ENCODE data around the gene CDK18. TPM values are rescaled to one million over a fixed set of nuclear protein-coding genes. Genes with fewer than 3 reads are reported as not detected.

Gene CDK18
- total and polyA plus RNA-seq, 9 of the 15 experiments (the other 6 are each of a cell fraction or from before 2014, with no cell fraction given) = 0.05 to 0.69 (median 0.17) TPM; not detected in 2

GRCh38 chr1:205524794-205525101 lies 20.3 kb downstream of the CDK18 start:
- DNase-seq (ENCODE audit: extremely low read depth in 1 of 4, low spot score in 3 of 4) (no peak), FAIRE-seq (no peak), ATAC-seq (no peak)
- no peaks in the 10 kb centered on the region for H3K36me3 ChIP-seq (ENCODE audit: control insufficient read depth, insufficient read depth, low read length)
- H3K79me2 ChIP-seq (ENCODE audit: control insufficient read depth, insufficient read depth, low read length) = no peaks in the 10 kb centered on the region
- H3K4me3 ChIP-seq = no peak overlapping the region
- H2AFZ ChIP-seq (ENCODE audit: low read depth, low read length) = no peak overlapping the region
- BruUV-seq (replicated peaks) = no TSS peak
- 7% methylated on average over 4 of the region's 4 CpGs for WGBS (ENCODE audit: insufficient coverage, low coverage, missing lambda C conversion rate)
- peaks cover 0 to 27% of the 10 kb centered on the region in 2 experiments; a peak in 3 of 5 replicates for H3K4me1 ChIP-seq (replicated peaks in 1 of 2; ENCODE audit: control insufficient read depth in 2 of 2, insufficient read depth in 2 of 2, low read length in 2 of 2)
- CTCF ChIA-PET (ENCODE audit: low intra/inter-chr PET ratio) = interaction anchor here (0.5 to 7.3 kb wide), 14 partner anchors 17 to 550 kb away, joined by 3 to 73 read pairs (median 4); no protein-coding TSS in a partner anchor
- no peak overlapping the region for H3K27ac ChIP-seq (ENCODE audit: extremely low read depth, low read depth, low read length)
- intact Hi-C loops (cut with micrococcal nuclease) = loop anchor here (1.0 kb wide), 5 partner anchors 36 to 251 kb away; no protein-coding TSS in a partner anchor
- H3K27me3 ChIP-seq (ENCODE audit: control insufficient read depth in 2 of 2, insufficient read depth in 2 of 2, low read length in 2 of 2) = peaks cover 25 to 80% of the 10 kb centered on the region in 2 experiments
- H3K9me3 ChIP-seq (replicated peaks; ENCODE audit: control insufficient read depth, insufficient read depth, low read depth, low read length) = no peaks in the 10 kb centered on the region
- POLR2A ChIA-PET = interaction anchor here (0.5 to 1.6 kb wide), 12 partner anchors 9 to 452 kb away, joined by 3 to 5 read pairs (median 4); no protein-coding TSS in a partner anchor
- in situ Hi-C loops (cut with MboI) = loop anchor here (5.0 to 10.0 kb wide), 3 partner anchors 37 to 540 kb away; no protein-coding TSS in a partner anchor
- H3K9me1 ChIP-seq (ENCODE audit: control insufficient read depth, insufficient read depth, low read length) = no peaks in the 10 kb centered on the region
- TF ChIP-seq ZBTB11 (CRISPR knock-in tag; IDR thresholded peaks at IDR 0.05) (0 out of 6 replicates have a peak, but pooled peaks of 1 of the 3 experiments have one; percentile 22), PPARD (CRISPR knock-in tag; IDR thresholded peaks at IDR 0.05) (no peak)
- H4K20me1 ChIP-seq (replicated peaks; ENCODE audit: control insufficient read depth, insufficient read depth, low read length) = peaks cover 14% of the 10 kb centered on the region; the same call in 1 of the 2 replicates
- no peak overlapping the region for H3K9ac ChIP-seq (ENCODE audit: insufficient read depth in 1 of 2, low read depth in 2 of 2, low read length in 2 of 2)
- no peak overlapping the region for H3K4me2 ChIP-seq (ENCODE audit: insufficient read depth, low read length)
